ENCODE results near the gene C5orf52.

C5orf52 gene

DNA sequence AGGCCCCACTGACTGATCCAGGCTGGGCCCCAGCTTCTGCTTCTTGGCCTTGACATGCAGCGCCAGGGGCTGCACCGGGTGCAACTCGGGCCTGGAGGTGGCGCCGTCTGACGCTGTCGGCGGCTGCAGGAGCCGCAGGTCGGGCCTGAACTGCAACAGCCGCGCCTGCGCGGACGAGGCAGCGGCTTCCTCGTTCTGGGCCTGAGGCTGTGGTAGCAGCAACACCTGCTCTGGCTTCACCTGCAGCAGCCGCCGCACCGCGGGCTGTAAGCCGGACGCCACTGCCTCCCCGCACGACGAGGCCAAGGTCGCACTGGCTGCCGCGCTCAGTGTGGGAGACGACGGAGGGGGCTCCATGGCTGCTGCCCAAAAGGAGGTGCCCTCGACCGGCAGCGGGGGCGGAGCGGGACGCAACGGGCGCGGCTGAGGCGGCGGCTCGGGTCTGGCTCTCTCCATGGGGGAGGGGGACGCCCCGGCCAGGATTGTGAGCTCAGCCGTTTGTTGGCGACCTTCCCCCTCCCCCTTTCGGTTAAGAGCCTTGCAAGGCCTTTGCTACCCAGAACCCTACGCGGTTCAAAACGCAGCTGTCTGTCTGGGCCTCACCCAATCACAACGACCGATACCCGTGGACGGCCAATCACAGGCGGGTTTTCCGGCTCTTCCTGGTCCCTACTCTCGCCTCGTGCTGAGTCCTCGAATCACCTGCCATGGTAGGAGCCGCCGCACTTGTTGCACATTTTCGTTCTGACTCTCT, 19.5 kb upstream of the C5orf52 start:
- H2AFZ ChIP-seq (ENCODE audit: low read depth, low read length), result no peak overlapping the region
- H3K9ac ChIP-seq (ENCODE audit: low read length), result no peak overlapping the region

DNA sequence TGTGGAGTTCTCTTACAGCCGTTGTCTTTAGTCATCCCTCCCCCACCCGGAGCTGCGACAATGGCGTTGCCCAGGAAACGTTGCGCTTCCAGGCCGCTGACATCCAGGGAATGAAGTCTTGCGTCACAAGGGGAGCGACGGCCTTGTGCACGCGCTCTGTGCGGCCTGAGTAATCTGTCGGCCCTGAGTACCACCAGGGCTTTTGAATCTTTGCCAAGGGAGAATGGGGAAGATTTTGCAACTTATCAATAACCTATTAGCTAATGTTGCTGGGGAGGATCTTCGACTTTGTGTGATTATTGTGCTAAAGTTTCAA, 19.0 kb upstream of the C5orf52 start, which contains the start of gene SOX30:
Gene SOX30, minus strand, starts transcription at position 62 of the 316 bp plus-strand sequence. CDS start 360 bp downstream, outside the sequence.
- no peak within 1 kb of the TSS for H3K4me3 ChIP-seq (ENCODE audit: low read length)

More for the DNA sequence above, 19.5 kb upstream of the C5orf52 start:
- no peaks in the 10 kb centered on the region for H3K4me1 ChIP-seq (ENCODE audit: low read length)
- H3K36me3 ChIP-seq (replicated peaks; ENCODE audit: low read depth, low read length), result no peaks in the 10 kb centered on the region
- no peaks in the 10 kb centered on the region for H3K27me3 ChIP-seq (ENCODE audit: low read depth, low read length)
- no peak overlapping the region for H3K27ac ChIP-seq (ENCODE audit: low read length)
- H3K9me3 ChIP-seq (ENCODE audit: insufficient read depth, low read length), result peaks cover 9% of the 10 kb centered on the region; the same call in 1 of the 2 replicates
- no peaks in the 10 kb centered on the region for H4K20me1 ChIP-seq (ENCODE audit: insufficient read depth, low read length)
- TF ChIP-seq, protein P1, sequence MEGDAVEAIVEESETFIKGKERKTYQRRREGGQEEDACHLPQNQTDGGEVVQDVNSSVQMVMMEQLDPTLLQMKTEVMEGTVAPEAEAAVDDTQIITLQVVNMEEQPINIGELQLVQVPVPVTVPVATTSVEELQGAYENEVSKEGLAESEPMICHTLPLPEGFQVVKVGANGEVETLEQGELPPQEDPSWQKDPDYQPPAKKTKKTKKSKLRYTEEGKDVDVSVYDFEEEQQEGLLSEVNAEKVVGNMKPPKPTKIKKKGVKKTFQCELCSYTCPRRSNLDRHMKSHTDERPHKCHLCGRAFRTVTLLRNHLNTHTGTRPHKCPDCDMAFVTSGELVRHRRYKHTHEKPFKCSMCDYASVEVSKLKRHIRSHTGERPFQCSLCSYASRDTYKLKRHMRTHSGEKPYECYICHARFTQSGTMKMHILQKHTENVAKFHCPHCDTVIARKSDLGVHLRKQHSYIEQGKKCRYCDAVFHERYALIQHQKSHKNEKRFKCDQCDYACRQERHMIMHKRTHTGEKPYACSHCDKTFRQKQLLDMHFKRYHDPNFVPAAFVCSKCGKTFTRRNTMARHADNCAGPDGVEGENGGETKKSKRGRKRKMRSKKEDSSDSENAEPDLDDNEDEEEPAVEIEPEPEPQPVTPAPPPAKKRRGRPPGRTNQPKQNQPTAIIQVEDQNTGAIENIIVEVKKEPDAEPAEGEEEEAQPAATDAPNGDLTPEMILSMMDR (IDR thresholded peaks at IDR 0.05; ENCODE audit: low read depth, low read length), result no peak
- H3K79me2 ChIP-seq (ENCODE audit: low read length), result no peaks in the 10 kb centered on the region
- no peak overlapping the region for H3K4me3 ChIP-seq (ENCODE audit: low read length)
- H3K4me2 ChIP-seq (ENCODE audit: low read length), result no peak overlapping the region

DNA sequence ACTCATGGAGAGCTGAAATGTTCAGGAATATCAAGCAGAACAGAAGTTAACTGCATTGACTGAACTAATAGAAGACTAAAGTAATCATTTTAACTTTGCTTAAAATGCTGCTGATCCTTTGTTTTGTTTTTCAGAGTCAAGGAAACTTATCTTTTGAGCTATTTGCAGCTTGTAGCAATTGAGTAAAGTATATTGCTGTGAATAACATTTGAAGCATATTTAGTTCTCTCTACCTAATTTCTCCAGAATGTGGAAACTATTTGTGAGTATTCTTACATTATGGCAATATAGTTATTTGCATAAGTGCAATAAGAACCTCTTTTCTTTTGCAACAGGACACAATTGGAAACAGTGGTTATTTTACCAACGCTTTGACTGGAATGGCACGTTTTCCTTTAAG, 13.8 kb upstream of the C5orf52 start:
- Histone ChIP-seq H3K4me1 (ENCODE audit: low read length) (no peaks in the 10 kb centered on the region), H3K9me3 (ENCODE audit: insufficient read depth, low read length) (peaks cover 22% of the 10 kb centered on the region; the same call in 1 of the 2 replicates), H3K4me2 (ENCODE audit: low read length) (no peak overlapping the region), H3K79me2 (ENCODE audit: low read length) (no peaks in the 10 kb centered on the region), H4K20me1 (ENCODE audit: insufficient read depth, low read length) (no peaks in the 10 kb centered on the region), H3K27me3 (ENCODE audit: low read depth, low read length) (no peaks in the 10 kb centered on the region), H3K9ac (ENCODE audit: low read length) (no peak overlapping the region), H3K4me3 (ENCODE audit: low read length) (no peak overlapping the region), H3K36me3 (replicated peaks; ENCODE audit: low read depth, low read length) (no peaks in the 10 kb centered on the region), H2AFZ (ENCODE audit: low read depth, low read length) (no peak overlapping the region), H3K27ac (ENCODE audit: low read length) (no peak overlapping the region)
- no peak for TF ChIP-seq EZH2phosphoT487 (IDR thresholded peaks at IDR 0.05; ENCODE audit: low read depth)
- TF ChIP-seq, protein P1 (IDR thresholded peaks at IDR 0.05; ENCODE audit: low read depth, low read length), result no peak

More for the DNA sequence above, 19.0 kb upstream of the C5orf52 start, which contains the start of gene SOX30:
- Histone ChIP-seq H3K27ac (ENCODE audit: low read length) (no peak within 1 kb of the TSS), H4K20me1 (ENCODE audit: insufficient read depth, low read length) (no peaks in the 10 kb centered on the region), H3K4me2 (ENCODE audit: low read length) (no peak within 1 kb of the TSS), H3K36me3 (replicated peaks; ENCODE audit: low read depth, low read length) (no peaks in the 10 kb centered on the region), H2AFZ (ENCODE audit: low read depth, low read length) (no peak within 1 kb of the TSS), H3K27me3 (ENCODE audit: low read depth, low read length) (no peaks in the 10 kb centered on the region), H3K79me2 (ENCODE audit: low read length) (no peaks in the 10 kb centered on the region), H3K4me1 (ENCODE audit: low read length) (no peaks in the 10 kb centered on the region), H3K9me3 (ENCODE audit: insufficient read depth, low read length) (peaks cover 11% of the 10 kb centered on the region; the same call in 1 of the 2 replicates), H3K9ac (ENCODE audit: low read length) (no peak within 1 kb of the TSS)
- no peak for TF ChIP-seq EZH2phosphoT487 (IDR thresholded peaks at IDR 0.05; ENCODE audit: low read depth)
- TF ChIP-seq, protein P1 (IDR thresholded peaks at IDR 0.05; ENCODE audit: low read depth, low read length), result no peak

DNA sequence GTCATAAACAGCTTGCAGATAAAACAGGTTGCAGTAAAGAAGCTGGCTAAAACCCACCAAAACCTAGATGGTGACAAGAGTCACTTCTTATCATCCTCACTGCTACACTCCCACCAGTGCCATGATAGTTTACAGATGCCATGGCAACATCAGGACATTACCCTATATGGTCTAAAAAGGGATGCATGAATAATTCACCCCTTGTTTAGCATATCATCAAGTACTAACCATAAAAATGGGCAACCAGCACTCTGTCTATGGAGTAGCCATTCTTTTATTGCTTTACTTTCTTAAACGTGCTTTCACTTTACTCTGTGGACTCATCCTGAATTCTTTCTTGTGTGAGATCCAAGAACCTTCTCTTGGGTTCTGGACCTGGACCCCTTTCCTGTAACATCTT, 12.4 kb upstream of the C5orf52 start:
- H2AFZ ChIP-seq (ENCODE audit: low read depth, low read length), result no peak overlapping the region
- no peaks in the 10 kb centered on the region for H3K27me3 ChIP-seq (ENCODE audit: low read depth, low read length)
- H3K4me3 ChIP-seq (ENCODE audit: low read length), result no peak overlapping the region
- TF ChIP-seq EZH2phosphoT487 (IDR thresholded peaks at IDR 0.05; ENCODE audit: low read depth), result no peak
- TF ChIP-seq, protein P1 (IDR thresholded peaks at IDR 0.05; ENCODE audit: low read depth, low read length), result no peak
- H3K27ac ChIP-seq (ENCODE audit: low read length), result no peak overlapping the region
- H3K9me3 ChIP-seq (ENCODE audit: insufficient read depth, low read length), result peaks cover 22% of the 10 kb centered on the region; the same call in 1 of the 2 replicates
- no peak overlapping the region for H3K9ac ChIP-seq (ENCODE audit: low read length)
- H3K4me2 ChIP-seq (ENCODE audit: low read length), result no peak overlapping the region
- no peaks in the 10 kb centered on the region for H3K4me1 ChIP-seq (ENCODE audit: low read length)
- no peaks in the 10 kb centered on the region for H3K36me3 ChIP-seq (replicated peaks; ENCODE audit: low read depth, low read length)
- no peaks in the 10 kb centered on the region for H4K20me1 ChIP-seq (ENCODE audit: insufficient read depth, low read length)
- H3K79me2 ChIP-seq (ENCODE audit: low read length), result no peaks in the 10 kb centered on the region
